ENCODE results near the gene INTS14.
A peak's percentile ranks its signal among the peaks of the same experiment; 100 is the strongest.

Gene INTS14

GRCh38 chr15:65610871-65611718, at the start of gene INTS14:
INTS14 (minus strand) TSS chr15:65611131; CDS start chr15:65607380, 3,751 bp downstream.
- DNase-seq: peak; percentile 96

GRCh38 chr15:65659502-65660052, 48.6 kb upstream of the INTS14 start:
- DNase-seq: no peak

GRCh38 chr15:65655457-65655856, 44.5 kb upstream of the INTS14 start:
- no peak for DNase-seq

GRCh38 chr15:65655026-65655425, 44.1 kb upstream of the INTS14 start:
- DNase-seq: peak; percentile 34

GRCh38 chr15:65653801-65654521, 43.0 kb upstream of the INTS14 start:
- peak; percentile 18 for DNase-seq

GRCh38 chr15:65653341-65653740, 42.4 kb upstream of the INTS14 start:
- DNase-seq: peak; percentile 25

GRCh38 chr15:65651831-65652749, 41.2 kb upstream of the INTS14 start:
- DNase-seq: no peak

- DNase-seq: no peak
Measured at GRCh38 chr15:65651042-65651322, 40.1 kb upstream of the INTS14 start.

GRCh38 chr15:65650312-65651041, 39.5 kb upstream of the INTS14 start:
- DNase-seq: no peak

- DNase-seq: peak; percentile 68
Measured at GRCh38 chr15:65646486-65646885, 35.6 kb upstream of the INTS14 start.

- no peak for DNase-seq
Measured at GRCh38 chr15:65645392-65645791, 34.5 kb upstream of the INTS14 start.

GRCh38 chr15:65644282-65644681, 33.4 kb upstream of the INTS14 start:
- DNase-seq: no peak

- no peak for DNase-seq
Measured at GRCh38 chr15:65642594-65642993, 31.7 kb upstream of the INTS14 start.

GRCh38 chr15:65641768-65642475, 31.0 kb upstream of the INTS14 start:
- no peak for DNase-seq

- no peak for DNase-seq
Measured at GRCh38 chr15:65639509-65639908, 28.6 kb upstream of the INTS14 start.

- peak; percentile 82 for DNase-seq
Measured at GRCh38 chr15:65638681-65639089, 27.8 kb upstream of the INTS14 start.

GRCh38 chr15:65638109-65638508, 27.2 kb upstream of the INTS14 start:
- DNase-seq: no peak

- no peak for DNase-seq
Measured at GRCh38 chr15:65634356-65634755, 23.4 kb upstream of the INTS14 start.

- no peak for DNase-seq
Measured at GRCh38 chr15:65633752-65634151, 22.8 kb upstream of the INTS14 start.

GRCh38 chr15:65632780-65633375, 21.9 kb upstream of the INTS14 start:
- DNase-seq: no peak

- DNase-seq: no peak
Measured at GRCh38 chr15:65631503-65631902, 20.6 kb upstream of the INTS14 start.

All from fibroblast of upper back skin (primary cell).